ENCODE data around the gene RPL35A.

GRCh38 chr3:197970588-197970987, 20.6 kb downstream of the RPL35A start:
- TF ChIP-seq POLR2A (IDR thresholded peaks at IDR 0.05) (no peak), CTCF (IDR thresholded peaks at IDR 0.05) (no peak)
